PFSK-1 (cell line): ENCODE measurements around the gene DNAJB2.
A peak's percentile ranks its signal among the peaks of the same experiment; 100 is the strongest.

ENCODE experiments used
- POLR2AphosphoS5 ChIP-seq: IDR thresholded peaks from 2 replicates; pipeline ENCODE4 v1.6.1; 2012; ENCODE audit warnings: low read depth, mild to moderate bottlenecking, control low read depth, low read length, moderate library complexity
- TAF1 ChIP-seq: IDR thresholded peaks from 2 replicates; pipeline ENCODE4 v1.6.1; 2012; ENCODE audit warnings: low read length, control low read depth, borderline replicate concordance; ENCODE audit not compliant: insufficient read depth
- TF ChIP-seq, protein P1 (sequence below), 2 experiments: IDR thresholded peaks; 2 replicates each; pipeline versions ENCODE4 v1.6.1 to v1.8.0; 2011 to 2012; ENCODE audit warnings: low read depth in 2 of 2, low read length in 2 of 2, control low read depth in 1 of 2, inconsistent platforms in 1 of 2, mild to moderate bottlenecking in 1 of 2, moderate library complexity in 1 of 2; ENCODE audit not compliant: insufficient read depth in 1 of 2

DNA sequence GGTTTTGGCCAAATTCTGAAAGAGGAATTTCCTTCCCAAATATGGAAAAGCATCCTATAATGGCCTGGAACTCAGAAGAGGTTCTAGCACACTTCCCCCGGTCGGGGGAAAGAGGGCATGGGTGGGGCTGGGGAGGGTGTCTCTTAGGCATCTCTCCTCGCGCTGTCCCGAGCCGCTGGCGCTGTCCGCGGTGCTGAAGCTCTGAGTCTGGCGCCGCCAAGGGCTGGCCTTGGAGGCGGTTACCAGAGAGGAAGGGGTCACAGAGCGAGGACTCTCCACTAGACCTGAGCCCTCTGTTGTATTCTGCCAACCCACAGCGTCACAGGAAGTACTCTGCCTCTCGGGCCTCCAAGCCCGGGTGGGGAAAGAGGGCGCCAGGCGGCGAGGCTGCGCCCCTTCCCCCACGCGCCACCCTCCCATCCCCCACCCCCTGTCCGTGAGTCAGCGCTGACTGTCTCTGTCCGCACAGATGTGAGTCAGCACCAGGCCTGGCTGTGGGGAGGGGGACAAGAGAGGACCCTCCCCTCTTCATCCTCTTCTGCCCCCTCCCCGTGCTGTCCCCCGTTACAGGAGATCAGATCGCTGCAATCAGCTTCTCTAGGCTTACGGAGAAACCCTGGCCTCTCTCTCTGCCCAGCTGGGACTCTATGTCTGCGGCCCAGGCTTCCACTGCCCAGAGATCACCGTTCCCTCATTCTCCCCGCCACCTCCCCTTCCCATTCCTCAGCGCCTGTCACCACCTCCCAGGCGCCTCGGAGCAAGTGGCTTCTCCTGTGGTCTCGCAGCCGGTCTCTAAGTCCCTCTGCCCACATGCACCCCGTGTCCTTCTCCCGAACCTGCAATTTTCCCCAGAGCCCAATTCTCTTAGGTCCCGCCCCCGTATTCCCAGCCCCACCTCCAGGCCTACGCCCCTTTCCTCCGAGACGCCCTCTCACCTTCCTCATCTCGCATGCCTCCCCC is 29.3 kb downstream of the DNAJB2 start:
- TF ChIP-seq POLR2AphosphoS5, result no peak
- TF ChIP-seq, protein P1, sequence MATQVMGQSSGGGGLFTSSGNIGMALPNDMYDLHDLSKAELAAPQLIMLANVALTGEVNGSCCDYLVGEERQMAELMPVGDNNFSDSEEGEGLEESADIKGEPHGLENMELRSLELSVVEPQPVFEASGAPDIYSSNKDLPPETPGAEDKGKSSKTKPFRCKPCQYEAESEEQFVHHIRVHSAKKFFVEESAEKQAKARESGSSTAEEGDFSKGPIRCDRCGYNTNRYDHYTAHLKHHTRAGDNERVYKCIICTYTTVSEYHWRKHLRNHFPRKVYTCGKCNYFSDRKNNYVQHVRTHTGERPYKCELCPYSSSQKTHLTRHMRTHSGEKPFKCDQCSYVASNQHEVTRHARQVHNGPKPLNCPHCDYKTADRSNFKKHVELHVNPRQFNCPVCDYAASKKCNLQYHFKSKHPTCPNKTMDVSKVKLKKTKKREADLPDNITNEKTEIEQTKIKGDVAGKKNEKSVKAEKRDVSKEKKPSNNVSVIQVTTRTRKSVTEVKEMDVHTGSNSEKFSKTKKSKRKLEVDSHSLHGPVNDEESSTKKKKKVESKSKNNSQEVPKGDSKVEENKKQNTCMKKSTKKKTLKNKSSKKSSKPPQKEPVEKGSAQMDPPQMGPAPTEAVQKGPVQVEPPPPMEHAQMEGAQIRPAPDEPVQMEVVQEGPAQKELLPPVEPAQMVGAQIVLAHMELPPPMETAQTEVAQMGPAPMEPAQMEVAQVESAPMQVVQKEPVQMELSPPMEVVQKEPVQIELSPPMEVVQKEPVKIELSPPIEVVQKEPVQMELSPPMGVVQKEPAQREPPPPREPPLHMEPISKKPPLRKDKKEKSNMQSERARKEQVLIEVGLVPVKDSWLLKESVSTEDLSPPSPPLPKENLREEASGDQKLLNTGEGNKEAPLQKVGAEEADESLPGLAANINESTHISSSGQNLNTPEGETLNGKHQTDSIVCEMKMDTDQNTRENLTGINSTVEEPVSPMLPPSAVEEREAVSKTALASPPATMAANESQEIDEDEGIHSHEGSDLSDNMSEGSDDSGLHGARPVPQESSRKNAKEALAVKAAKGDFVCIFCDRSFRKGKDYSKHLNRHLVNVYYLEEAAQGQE (IDR thresholded peaks at IDR 0.05; ENCODE audit: insufficient read depth in 1 of 2, low read depth in 2 of 2, low read length in 2 of 2), result peak; percentile 99
- TF ChIP-seq TAF1, result no peak
